Smooth muscle cell (in vitro differentiated cells): ENCODE data around the gene CTSC. TPM values are rescaled to one million over a fixed set of nuclear protein-coding genes. Genes with fewer than 3 reads are reported as not detected.

Experiments
- DNase-seq: peaks from one replicate; lab custom pipeline; 2025; ENCODE audit not compliant: unreplicated experiment; lab: John Stamatoyannopoulos, UW
- H2AFZ ChIP-seq: fragments of 200-600 bp; sonication (generic); 2 replicates; pipeline ENCODE4 v1.6.0; 2016; ENCODE audit warnings: antibody characterized with exemption, low read depth, mild to moderate bottlenecking
- H3F3A ChIP-seq: fragments of 200-600 bp; sonication (generic); 2 replicates; pipeline ENCODE4 v1.6.0; 2017; ENCODE audit warnings: antibody characterized with exemption, low read depth
- H3K27ac ChIP-seq: fragments of 200-600 bp; sonication (generic); 2 replicates; pipeline ENCODE4 v1.5.1; 2016; ENCODE audit warnings: low read depth, mild to moderate bottlenecking
- H3K27me3 ChIP-seq: fragments of 200-600 bp; sonication (generic); 2 replicates; pipeline ENCODE4 v1.6.1; 2016; ENCODE audit warnings: low read depth, mild to moderate bottlenecking
- H3K36me3 ChIP-seq: fragments of 200-600 bp; sonication (generic); 2 replicates; pipeline ENCODE4 v1.5.1; 2016; ENCODE audit warnings: low read depth
- H3K4me1 ChIP-seq: fragments of 200-600 bp; sonication (generic); 2 replicates; pipeline ENCODE4 v1.5.1; 2016; ENCODE audit warnings: low read depth
- H3K4me2 ChIP-seq: fragments of 200-600 bp; sonication (generic); 2 replicates; pipeline ENCODE4 v1.6.0; 2016; ENCODE audit warnings: mild to moderate bottlenecking
- H3K4me3 ChIP-seq: fragments of 200-600 bp; sonication (generic); 2 replicates; pipeline ENCODE4 v1.5.1; 2016; ENCODE audit warnings: mild to moderate bottlenecking
- H3K79me2 ChIP-seq: fragments of 200-600 bp; sonication (generic); 2 replicates; pipeline ENCODE4 v1.6.0; 2016; ENCODE audit warnings: low read depth, mild to moderate bottlenecking
- H3K9ac ChIP-seq: fragments of 200-600 bp; sonication (generic); 2 replicates; pipeline ENCODE4 v1.6.0; 2016; ENCODE audit warnings: low read depth
- H3K9me3 ChIP-seq: fragments of 200-600 bp; sonication (generic); replicated peaks from 2 replicates; pipeline ENCODE4 v1.5.1; 2016; ENCODE audit warnings: low read depth
- H4K20me1 ChIP-seq: fragments of 200-600 bp; sonication (generic); 2 replicates; pipeline ENCODE4 v1.6.0; 2016; ENCODE audit warnings: low read depth
- CTCF ChIP-seq: fragments of 200-600 bp; sonication (generic); IDR thresholded peaks from 2 replicates; pipeline ENCODE4 v1.5.1; 2017; ENCODE audit warnings: borderline replicate concordance, mild to moderate bottlenecking, antibody characterized with exemption; ENCODE audit not compliant: insufficient read depth, poor library complexity, severe bottlenecking
- WGBS: methylation state at CpG from one replicate; pipeline ENCODE4 v1.1.7; 2016; ENCODE audit warnings: low lambda C conversion rate; 5-methylcytosine and 5-hydroxymethylcytosine counted together
- polyA plus RNA-seq: library from polyadenylated mRNA; unstranded; fragments of >200 nt; fragmentation: Nextera tagmentation; extraction: Ambion mirVana; gene quantifications from 2 replicates; pipeline ENCODE4 v1.2.1, GENCODE V29; 2016
- total RNA-seq: library from RNA; depleted of rRNA; stranded (reverse); fragments of >200 nt; gene quantifications from 2 replicates; pipeline ENCODE4 v1.2.3, GENCODE V29; 2014

CTSC gene
- total and polyA plus RNA-seq, 2 experiments from 2014 or later, result 74.3 to 91.8 TPM

GRCh38 chr11:88284336-88285050 lies 53.0 kb downstream of the CTSC start:
- Histone ChIP-seq H3K36me3 (no peaks in the 10 kb centered on the region), H3K9ac (no peak overlapping the region), H3K79me2 (no peaks in the 10 kb centered on the region), H3K4me3 (no peak overlapping the region), H3F3A (no peaks in the 10 kb centered on the region), H4K20me1 (no peaks in the 10 kb centered on the region), H3K9me3 (no peaks in the 10 kb centered on the region), H3K27ac (no peak overlapping the region), H3K4me2 (no peak overlapping the region), H3K27me3 (no peaks in the 10 kb centered on the region), H3K4me1 (no peaks in the 10 kb centered on the region), H2AFZ (no peak overlapping the region)
- no peak for DNase-seq
- TF ChIP-seq CTCF, result no peak

- WGBS, result 45% methylated on average over 1 of the region's 1 CpG
Measured at GRCh38 chr11:88282747-88283515, 54.6 kb downstream of the CTSC start.

GRCh38 chr11:88281317-88281712 lies 56.2 kb downstream of the CTSC start:
- 63% methylated on average over 3 of the region's 3 CpGs for WGBS
- H3F3A ChIP-seq, result no peaks in the 10 kb centered on the region
- no peaks in the 10 kb centered on the region for H3K4me1 ChIP-seq
- TF ChIP-seq CTCF, result no peak
- no peak overlapping the region for H3K9ac ChIP-seq
- no peaks in the 10 kb centered on the region for H3K27me3 ChIP-seq
- H4K20me1 ChIP-seq, result no peaks in the 10 kb centered on the region
- H3K79me2 ChIP-seq, result no peaks in the 10 kb centered on the region
- H3K4me2 ChIP-seq, result no peak overlapping the region
- no peak overlapping the region for H3K4me3 ChIP-seq
- H3K36me3 ChIP-seq, result no peaks in the 10 kb centered on the region
- H2AFZ ChIP-seq, result no peak overlapping the region
- no peak for DNase-seq
- H3K9me3 ChIP-seq, result no peaks in the 10 kb centered on the region
- no peak overlapping the region for H3K27ac ChIP-seq

More at GRCh38 chr11:88282747-88283515, 54.6 kb downstream of the CTSC start:
- no peaks in the 10 kb centered on the region for H3K9me3 ChIP-seq
- no peak for TF ChIP-seq CTCF
- no peak overlapping the region for H3K4me3 ChIP-seq
- no peaks in the 10 kb centered on the region for H3F3A ChIP-seq
- no peak for DNase-seq
- no peak overlapping the region for H3K4me2 ChIP-seq
- no peak overlapping the region for H3K27ac ChIP-seq
- no peaks in the 10 kb centered on the region for H3K79me2 ChIP-seq
- no peak overlapping the region for H2AFZ ChIP-seq
- H3K27me3 ChIP-seq, result no peaks in the 10 kb centered on the region
- no peaks in the 10 kb centered on the region for H3K36me3 ChIP-seq
- no peaks in the 10 kb centered on the region for H4K20me1 ChIP-seq
- no peak overlapping the region for H3K9ac ChIP-seq
- no peaks in the 10 kb centered on the region for H3K4me1 ChIP-seq
